GM15510 (cell line): ENCODE data around the gene AUH.

Experiments
- POLR2A ChIP-seq: IDR thresholded peaks from 3 replicates; pipeline ENCODE4 v1.6.1; 2011; ENCODE audit warnings: borderline replicate concordance; ENCODE audit not compliant: insufficient read length; ENCODE audit errors: extremely low read depth

Gene AUH

GRCh38 chr9:91248707-91249106 lies 113.0 kb downstream of the AUH start:
- no peak for TF ChIP-seq POLR2A

DNA sequence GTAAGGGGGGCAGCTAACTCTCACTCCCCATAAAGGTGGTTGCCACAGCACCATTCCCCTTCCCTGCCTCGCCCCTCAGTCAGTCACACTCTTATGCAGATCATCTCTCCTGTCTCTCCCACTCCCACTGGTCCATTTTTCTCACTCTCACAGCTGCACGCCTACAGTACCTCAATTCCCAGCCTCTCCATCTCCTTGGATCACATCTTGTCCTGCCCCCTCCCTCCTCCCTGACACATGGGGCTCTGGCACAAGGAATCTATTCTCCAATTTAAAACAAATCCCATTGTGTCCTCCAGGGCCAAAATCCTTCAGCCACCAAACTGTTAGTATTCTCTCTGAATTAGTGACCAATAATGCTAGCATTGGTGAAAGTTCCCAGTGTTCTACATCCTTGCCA lies 114.4 kb downstream of the AUH start:
- no peak for TF ChIP-seq POLR2A

DNA sequence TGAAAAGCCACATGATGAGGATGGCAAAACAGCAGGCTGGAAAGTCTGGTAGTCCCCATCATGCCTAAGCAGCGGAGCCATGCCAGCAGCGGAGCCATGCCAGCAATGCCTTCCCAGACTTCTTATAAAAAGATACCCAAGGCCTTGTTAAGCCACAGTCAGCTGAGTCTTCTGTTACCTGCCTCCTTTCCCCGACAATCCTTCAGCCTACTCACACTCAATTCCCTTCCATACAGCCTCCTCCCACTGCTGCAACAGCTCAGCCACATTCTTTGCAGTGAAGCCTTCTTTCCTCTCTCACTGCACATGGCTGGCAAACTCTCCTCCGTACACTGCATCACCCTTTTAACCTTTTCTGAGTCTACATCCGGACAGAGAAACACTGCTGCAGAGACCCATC lies 114.9 kb downstream of the AUH start:
- TF ChIP-seq POLR2A, result no peak

DNA sequence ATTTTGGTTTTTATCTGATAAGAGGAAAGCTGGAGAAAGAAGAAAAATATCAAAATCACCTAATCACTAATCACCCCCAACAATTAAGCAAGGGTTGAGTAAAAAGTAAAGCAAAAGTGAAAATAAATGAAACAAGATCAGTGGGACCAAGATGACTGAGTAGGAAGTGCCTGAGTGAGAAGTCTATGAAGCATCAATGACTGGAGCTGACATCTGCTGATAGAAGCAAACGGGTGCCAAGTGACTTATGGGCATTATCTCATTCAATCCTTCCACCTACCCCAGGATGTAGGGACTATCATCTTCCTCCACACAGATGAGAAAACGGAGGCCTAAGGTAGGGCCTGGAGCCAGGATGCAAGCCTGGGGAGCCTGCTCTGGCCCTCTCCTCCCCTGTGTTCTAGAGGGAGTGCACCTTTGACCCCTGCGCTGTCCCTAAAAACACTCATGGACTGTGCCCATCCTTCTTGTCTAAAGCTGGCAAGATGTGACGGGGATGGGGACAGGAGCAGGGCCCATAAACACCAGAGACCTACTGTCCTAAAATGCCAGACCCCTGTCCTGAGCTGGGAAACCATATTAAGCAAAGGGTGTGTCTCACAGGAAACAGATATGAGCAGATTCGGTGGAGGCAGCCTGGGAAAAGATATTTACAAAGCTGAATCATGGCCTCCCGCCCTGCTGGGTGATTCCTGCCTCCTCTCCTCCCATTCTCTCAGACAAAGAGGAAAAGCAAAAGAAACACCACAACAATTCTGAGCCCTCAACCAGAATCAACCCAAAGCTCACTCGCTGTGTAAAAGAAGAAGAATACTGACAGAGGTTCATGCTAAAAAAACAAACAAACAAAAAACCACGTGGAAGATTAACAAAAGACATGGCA lies 116.0 kb downstream of the AUH start:
- TF ChIP-seq POLR2A, result no peak

DNA sequence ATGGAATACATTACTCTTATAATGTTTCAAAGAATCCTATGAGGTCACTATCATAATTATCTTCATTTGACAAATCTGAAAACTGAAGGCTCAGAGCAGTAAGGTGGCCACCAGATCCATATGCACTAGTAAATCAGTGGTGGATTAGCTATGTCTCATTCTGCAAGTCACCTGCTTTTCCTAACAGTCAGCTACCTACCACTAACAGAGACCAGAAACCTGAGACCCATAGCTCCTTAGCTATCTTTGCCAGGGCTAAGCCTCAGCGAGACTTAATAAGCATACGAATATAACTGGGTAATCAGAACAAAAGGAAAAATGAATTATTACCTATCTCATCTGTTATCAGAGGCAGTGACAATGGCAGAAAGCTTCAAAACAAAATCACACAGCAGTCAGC lies 118.7 kb downstream of the AUH start:
- no peak for TF ChIP-seq POLR2A

DNA sequence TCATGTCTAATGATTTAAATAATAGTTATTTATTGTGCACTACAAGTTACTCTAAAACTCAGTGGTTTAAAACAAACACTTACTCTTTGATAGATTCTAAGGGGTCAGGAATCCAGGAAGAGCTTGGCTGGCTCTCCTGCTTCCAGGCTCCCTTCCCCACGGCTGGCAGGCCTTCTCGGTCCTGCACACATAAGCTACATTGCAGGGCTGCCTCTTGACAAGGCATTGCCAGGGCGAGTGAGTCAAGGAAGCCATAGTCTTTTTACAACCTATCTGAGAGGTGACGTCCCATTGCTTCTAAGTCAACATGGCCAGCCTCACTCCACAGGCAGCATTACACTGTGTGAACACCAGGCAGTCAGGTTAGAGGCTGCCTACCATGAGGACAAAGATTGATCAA lies 119.8 kb downstream of the AUH start:
- no peak for TF ChIP-seq POLR2A

DNA sequence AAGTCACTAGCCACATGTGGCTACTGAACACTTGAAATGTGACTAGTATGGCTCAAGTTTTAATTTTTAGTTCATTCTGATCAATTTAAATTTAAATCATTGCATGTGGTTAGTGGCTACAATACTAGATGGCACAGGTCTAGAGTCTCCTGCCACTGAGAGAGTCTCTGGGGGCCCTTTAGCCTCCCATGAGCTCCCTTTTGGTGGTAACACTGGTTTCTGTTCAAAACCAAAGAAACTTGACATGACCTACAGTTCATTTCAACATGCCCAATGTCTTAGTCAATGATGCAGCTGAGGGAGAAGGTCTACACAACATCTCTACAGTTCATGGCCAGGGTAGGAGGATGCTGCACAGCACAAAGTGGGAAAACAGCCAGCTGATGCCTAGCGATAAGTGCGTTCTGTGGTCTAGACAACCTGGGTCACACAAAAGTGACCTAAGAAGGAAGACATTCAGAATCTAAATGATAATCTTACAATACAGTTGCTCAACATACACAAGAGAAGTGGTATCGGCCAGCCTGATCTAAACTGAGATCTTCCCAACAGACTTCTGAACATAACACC lies 121.0 kb downstream of the AUH start:
- no peak for TF ChIP-seq POLR2A

GRCh38 chr9:91239367-91240111 lies 122.2 kb downstream of the AUH start:
- TF ChIP-seq POLR2A, result no peak

DNA sequence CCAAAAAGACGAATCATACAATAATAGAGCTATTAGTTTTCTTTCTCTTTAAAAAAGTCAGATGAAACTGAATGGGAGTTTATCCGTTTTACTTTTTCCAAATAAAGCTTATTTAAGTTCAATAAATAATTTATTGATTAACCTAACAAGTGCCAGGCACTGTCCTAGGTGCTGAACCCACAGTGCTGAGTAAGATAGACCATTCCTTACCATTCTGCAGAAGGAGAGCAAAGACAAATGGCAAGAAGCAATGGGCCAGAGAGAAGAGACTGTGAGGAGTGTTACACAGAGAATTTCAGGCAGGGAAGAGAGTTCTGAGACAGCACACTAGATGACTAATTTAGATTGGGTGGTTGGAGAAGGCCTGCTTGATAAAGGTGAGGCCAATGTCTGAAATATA lies 127.2 kb downstream of the AUH start:
- no peak for TF ChIP-seq POLR2A

GRCh38 chr9:91231619-91232018 lies 130.1 kb downstream of the AUH start:
- TF ChIP-seq POLR2A, result no peak

GRCh38 chr9:91223000-91223399 lies 138.7 kb downstream of the AUH start:
- TF ChIP-seq POLR2A, result no peak

DNA sequence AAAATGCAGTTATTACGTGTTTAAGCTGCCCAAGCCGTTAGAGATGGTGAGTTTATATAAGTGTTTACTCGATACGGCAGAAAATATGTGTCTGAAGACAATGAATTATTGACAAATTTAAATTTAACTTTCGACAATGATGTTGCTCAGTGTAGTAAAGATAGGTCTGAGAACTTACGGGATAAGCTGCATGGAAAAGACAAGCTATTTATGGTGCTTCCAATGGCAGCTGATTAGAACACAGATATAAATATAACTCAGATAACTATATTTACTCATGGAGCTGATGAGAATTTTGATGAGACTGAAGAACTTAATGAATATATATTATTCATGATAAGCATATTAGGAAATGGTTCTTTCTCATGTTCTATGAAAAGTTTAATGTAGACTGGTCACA lies 139.3 kb downstream of the AUH start:
- no peak for TF ChIP-seq POLR2A

DNA sequence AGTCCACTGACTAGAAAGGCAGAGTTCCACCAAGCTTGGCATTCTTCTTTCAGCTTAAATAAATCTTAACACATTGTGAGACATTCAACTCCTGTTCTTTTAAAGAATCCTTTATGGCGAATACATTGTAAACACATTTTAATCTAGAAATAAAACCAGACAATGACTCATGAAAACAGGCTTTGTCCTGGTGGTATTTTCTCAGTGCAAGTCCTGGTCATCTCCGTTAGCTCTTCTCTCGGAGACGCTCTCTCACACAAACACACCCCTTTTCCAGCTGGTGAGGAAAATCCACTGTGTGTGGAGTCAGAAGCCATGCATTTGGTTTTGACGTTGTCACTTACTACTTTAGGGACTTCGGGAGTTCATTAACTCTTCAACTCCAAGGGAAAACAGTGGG lies 140.4 kb downstream of the AUH start:
- no peak for TF ChIP-seq POLR2A

DNA sequence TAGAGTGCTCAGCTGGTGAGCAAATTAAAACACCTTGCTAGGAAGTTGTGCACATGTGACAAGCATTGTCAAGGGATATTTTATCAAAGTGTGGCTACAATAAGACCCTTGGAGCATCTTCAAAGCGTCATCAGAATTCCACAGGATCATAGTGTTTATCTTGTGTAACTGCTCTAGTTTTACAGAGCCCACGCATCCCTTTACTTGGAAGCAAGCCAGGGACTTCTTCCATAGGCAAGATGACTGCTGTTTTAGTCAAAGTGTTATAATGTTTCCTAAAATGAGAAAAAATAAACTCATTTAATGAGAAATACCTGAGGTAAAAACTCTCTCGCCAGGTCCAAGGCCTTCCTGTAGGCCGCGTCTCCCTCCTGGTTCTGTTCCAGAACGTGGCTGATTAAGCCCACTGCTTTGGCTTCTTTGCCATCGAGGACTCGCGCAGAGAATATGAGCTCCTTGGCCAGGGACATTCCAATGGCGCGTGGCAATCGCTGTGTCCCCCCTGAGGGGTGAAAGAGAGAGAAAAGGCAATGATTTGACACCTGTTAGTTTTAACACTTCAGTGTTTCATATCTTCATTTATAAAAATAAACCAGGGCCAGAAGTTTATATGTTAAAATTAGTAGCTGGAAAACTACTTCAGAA lies 141.1 kb downstream of the AUH start:
- no peak for TF ChIP-seq POLR2A

DNA sequence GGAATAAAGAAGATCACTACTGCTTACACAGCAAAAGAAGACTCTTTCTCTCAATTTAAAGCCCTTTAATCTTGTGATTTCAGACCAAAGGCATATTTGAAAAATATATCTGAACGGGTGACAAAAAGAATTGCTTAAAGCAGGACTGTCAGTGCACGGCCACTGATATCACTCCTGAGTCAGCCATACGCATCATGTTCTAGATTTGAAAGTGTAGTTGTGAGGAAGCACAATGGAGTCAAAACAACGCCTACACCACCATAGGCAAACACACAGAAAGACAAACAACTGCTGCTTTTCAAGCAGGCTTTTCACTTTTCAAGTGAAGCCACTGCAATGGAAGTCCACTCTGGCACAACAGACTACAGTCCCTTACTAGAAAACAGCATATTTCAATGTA lies 141.7 kb downstream of the AUH start:
- no peak for TF ChIP-seq POLR2A
